Ectodermal cell (in vitro differentiated cells): ENCODE results near the gene SH3BP5L.

Experiments used
- H3K27ac ChIP-seq: 2 replicates; pipeline ENCODE4 v1.7.0; 2013; ENCODE audit warnings: mild to moderate bottlenecking, low read depth, low read length; ENCODE audit not compliant: insufficient read depth, poor library complexity, severe bottlenecking
- H3K27me3 ChIP-seq: 2 replicates; pipeline ENCODE4 v1.7.0; 2013; ENCODE audit warnings: mild to moderate bottlenecking, low read length; ENCODE audit not compliant: insufficient read depth, control insufficient read depth, poor library complexity, severe bottlenecking
- H3K36me3 ChIP-seq: one replicate; pipeline ENCODE4 v1.7.0; 2013; ENCODE audit warnings: low read length; ENCODE audit not compliant: control insufficient read depth, insufficient read depth
- H3K4me1 ChIP-seq: one replicate; pipeline ENCODE4 v1.7.0; 2013; ENCODE audit warnings: low read length; ENCODE audit not compliant: control insufficient read depth, insufficient read depth
- H3K4me3 ChIP-seq: 2 replicates; pipeline ENCODE4 v1.7.0; 2013; ENCODE audit warnings: low read depth, low read length, control low read depth; ENCODE audit not compliant: insufficient read depth
- H3K9me3 ChIP-seq: 2 replicates; pipeline ENCODE4 v1.7.0; 2013; ENCODE audit warnings: mild to moderate bottlenecking, low read length, moderate library complexity; ENCODE audit not compliant: control insufficient read depth
- WGBS, 2 experiments: methylation state at CpG; one replicate each; pipeline ENCODE4 v1.1.7; 2013; ENCODE audit warnings: missing lambda C conversion rate in 2 of 2; 5-methylcytosine and 5-hydroxymethylcytosine counted together

The SH3BP5L gene

GRCh38 chr1:248782416-248783141, 43.1 kb downstream of the SH3BP5L start:
- WGBS, 2 experiments: 85 to 86% methylated on average over 16 of the region's 16 CpGs
- no peak overlapping the region for H3K27ac ChIP-seq
- no peak overlapping the region for H3K4me3 ChIP-seq
- no peaks in the 10 kb centered on the region for H3K4me1 ChIP-seq
- peaks cover 8% of the 10 kb centered on the region for H3K9me3 ChIP-seq
- H3K27me3 ChIP-seq: no peaks in the 10 kb centered on the region
- H3K36me3 ChIP-seq: no peaks in the 10 kb centered on the region

- Histone ChIP-seq H3K9me3 (peaks cover 5% of the 10 kb centered on the region), H3K36me3 (no peaks in the 10 kb centered on the region), H3K4me3 (no peak overlapping the region), H3K4me1 (no peaks in the 10 kb centered on the region), H3K27me3 (no peaks in the 10 kb centered on the region), H3K27ac (no peak overlapping the region)
- WGBS, 2 experiments: 40 to 44% methylated on average over 2 of the region's 2 CpGs
Measured at GRCh38 chr1:248779350-248779749, 46.4 kb downstream of the SH3BP5L start.

- Histone ChIP-seq H3K4me1 (no peaks in the 10 kb centered on the region), H3K27me3 (no peaks in the 10 kb centered on the region), H3K27ac (no peak overlapping the region), H3K9me3 (peaks cover 4% of the 10 kb centered on the region), H3K36me3 (no peaks in the 10 kb centered on the region), H3K4me3 (no peak overlapping the region)
- WGBS, 2 experiments: 85 to 93% methylated on average over 2 of the region's 2 CpGs
Measured at GRCh38 chr1:248778906-248779305, 46.8 kb downstream of the SH3BP5L start.

GRCh38 chr1:248776991-248777390, 48.7 kb downstream of the SH3BP5L start:
- Histone ChIP-seq H3K4me3 (no peak overlapping the region), H3K4me1 (no peaks in the 10 kb centered on the region), H3K27ac (no peak overlapping the region), H3K27me3 (no peaks in the 10 kb centered on the region), H3K36me3 (no peaks in the 10 kb centered on the region), H3K9me3 (peaks cover 3% of the 10 kb centered on the region)

- Histone ChIP-seq H3K4me1 (no peaks in the 10 kb centered on the region), H3K27ac (no peak overlapping the region), H3K27me3 (no peaks in the 10 kb centered on the region), H3K9me3 (peaks cover 5% of the 10 kb centered on the region), H3K4me3 (no peak overlapping the region), H3K36me3 (no peaks in the 10 kb centered on the region)
- WGBS, 2 experiments: 81 to 85% methylated on average over 4 of the region's 4 CpGs
Measured at GRCh38 chr1:248775441-248775840, 50.3 kb downstream of the SH3BP5L start.
